WTC11 (cell line): ENCODE measurements around the gene PMAIP1.

Experiments
- ELF4 ChIP-seq: sonication (generic); formaldehyde crosslinking; IDR thresholded peaks from 2 replicates; pipeline ENCODE4 v1.8.1; 2022; ENCODE audit warnings: low read depth, mild to moderate bottlenecking, moderate library complexity, missing genetic modification reagents
- FOXJ3 ChIP-seq: sonication (generic); formaldehyde crosslinking; IDR thresholded peaks from 2 replicates; pipeline ENCODE4 v1.9.0; 2021; ENCODE audit warnings: missing genetic modification reagents, mild to moderate bottlenecking, borderline replicate concordance
- FOXK1 ChIP-seq: sonication (generic); formaldehyde crosslinking; IDR thresholded peaks from 2 replicates; pipeline ENCODE4 v1.8.0; 2022; ENCODE audit warnings: mild to moderate bottlenecking, moderate library complexity, missing genetic modification reagents
- HMGA2 ChIP-seq: fragments of 250-450 bp; sonication (Bioruptor Pico); IDR thresholded peaks from 2 replicates; pipeline ENCODE4 v1.4.0; 2021; ENCODE audit warnings: mild to moderate bottlenecking, moderate library complexity
- IRF1 ChIP-seq: sonication (generic); formaldehyde crosslinking; IDR thresholded peaks from 2 replicates; pipeline ENCODE4 v1.8.0; 2023; ENCODE audit warnings: missing genetic modification reagents
- IRF2 ChIP-seq: sonication (generic); formaldehyde crosslinking; IDR thresholded peaks from 2 replicates; pipeline ENCODE4 v1.8.0; 2022; ENCODE audit warnings: low read depth, missing genetic modification reagents, borderline replicate concordance
- JUN ChIP-seq: sonication (generic); formaldehyde crosslinking; IDR thresholded peaks from 2 replicates; pipeline ENCODE4 v1.8.0; 2023; ENCODE audit warnings: mild to moderate bottlenecking, missing genetic modification reagents
- USF2 ChIP-seq: sonication (generic); formaldehyde crosslinking; IDR thresholded peaks from 2 replicates; pipeline ENCODE4 v1.8.1; 2023; ENCODE audit warnings: mild to moderate bottlenecking, missing genetic modification reagents, moderate library complexity
- TF ChIP-seq, protein P1 (sequence below): fragments of 200-600 bp; IDR thresholded peaks from 2 replicates; pipeline ENCODE4 v1.8.0; 2022; ENCODE audit warnings: antibody characterized with exemption
- TF ChIP-seq, protein P2 (sequence below): sonication (generic); formaldehyde crosslinking; IDR thresholded peaks from 2 replicates; pipeline ENCODE4 v1.8.0; 2022; ENCODE audit warnings: mild to moderate bottlenecking, missing genetic modification reagents
- TF ChIP-seq, protein P3 (sequence below): sonication (generic); formaldehyde crosslinking; IDR thresholded peaks from 2 replicates; pipeline ENCODE4 v1.8.0; 2022; ENCODE audit warnings: missing genetic modification reagents

GRCh38 chr18:59908799-59909198 lies 9.0 kb downstream of the PMAIP1 start:
- TF ChIP-seq FOXJ3 (CRISPR knock-in tag), result no peak
- no peak for TF ChIP-seq IRF1 (CRISPR knock-in tag)
- TF ChIP-seq, protein P1, sequence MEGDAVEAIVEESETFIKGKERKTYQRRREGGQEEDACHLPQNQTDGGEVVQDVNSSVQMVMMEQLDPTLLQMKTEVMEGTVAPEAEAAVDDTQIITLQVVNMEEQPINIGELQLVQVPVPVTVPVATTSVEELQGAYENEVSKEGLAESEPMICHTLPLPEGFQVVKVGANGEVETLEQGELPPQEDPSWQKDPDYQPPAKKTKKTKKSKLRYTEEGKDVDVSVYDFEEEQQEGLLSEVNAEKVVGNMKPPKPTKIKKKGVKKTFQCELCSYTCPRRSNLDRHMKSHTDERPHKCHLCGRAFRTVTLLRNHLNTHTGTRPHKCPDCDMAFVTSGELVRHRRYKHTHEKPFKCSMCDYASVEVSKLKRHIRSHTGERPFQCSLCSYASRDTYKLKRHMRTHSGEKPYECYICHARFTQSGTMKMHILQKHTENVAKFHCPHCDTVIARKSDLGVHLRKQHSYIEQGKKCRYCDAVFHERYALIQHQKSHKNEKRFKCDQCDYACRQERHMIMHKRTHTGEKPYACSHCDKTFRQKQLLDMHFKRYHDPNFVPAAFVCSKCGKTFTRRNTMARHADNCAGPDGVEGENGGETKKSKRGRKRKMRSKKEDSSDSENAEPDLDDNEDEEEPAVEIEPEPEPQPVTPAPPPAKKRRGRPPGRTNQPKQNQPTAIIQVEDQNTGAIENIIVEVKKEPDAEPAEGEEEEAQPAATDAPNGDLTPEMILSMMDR, result no peak
- no peak for TF ChIP-seq HMGA2
- no peak for TF ChIP-seq IRF2 (CRISPR knock-in tag)
- TF ChIP-seq, protein P2, sequence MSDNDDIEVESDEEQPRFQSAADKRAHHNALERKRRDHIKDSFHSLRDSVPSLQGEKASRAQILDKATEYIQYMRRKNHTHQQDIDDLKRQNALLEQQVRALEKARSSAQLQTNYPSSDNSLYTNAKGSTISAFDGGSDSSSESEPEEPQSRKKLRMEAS (CRISPR knock-in tag), result no peak
- no peak for TF ChIP-seq FOXK1 (CRISPR knock-in tag)
- no peak for TF ChIP-seq ELF4 (CRISPR knock-in tag)
- TF ChIP-seq USF2 (CRISPR knock-in tag), result no peak
- no peak for TF ChIP-seq JUN (CRISPR knock-in tag)
- TF ChIP-seq, protein P3, sequence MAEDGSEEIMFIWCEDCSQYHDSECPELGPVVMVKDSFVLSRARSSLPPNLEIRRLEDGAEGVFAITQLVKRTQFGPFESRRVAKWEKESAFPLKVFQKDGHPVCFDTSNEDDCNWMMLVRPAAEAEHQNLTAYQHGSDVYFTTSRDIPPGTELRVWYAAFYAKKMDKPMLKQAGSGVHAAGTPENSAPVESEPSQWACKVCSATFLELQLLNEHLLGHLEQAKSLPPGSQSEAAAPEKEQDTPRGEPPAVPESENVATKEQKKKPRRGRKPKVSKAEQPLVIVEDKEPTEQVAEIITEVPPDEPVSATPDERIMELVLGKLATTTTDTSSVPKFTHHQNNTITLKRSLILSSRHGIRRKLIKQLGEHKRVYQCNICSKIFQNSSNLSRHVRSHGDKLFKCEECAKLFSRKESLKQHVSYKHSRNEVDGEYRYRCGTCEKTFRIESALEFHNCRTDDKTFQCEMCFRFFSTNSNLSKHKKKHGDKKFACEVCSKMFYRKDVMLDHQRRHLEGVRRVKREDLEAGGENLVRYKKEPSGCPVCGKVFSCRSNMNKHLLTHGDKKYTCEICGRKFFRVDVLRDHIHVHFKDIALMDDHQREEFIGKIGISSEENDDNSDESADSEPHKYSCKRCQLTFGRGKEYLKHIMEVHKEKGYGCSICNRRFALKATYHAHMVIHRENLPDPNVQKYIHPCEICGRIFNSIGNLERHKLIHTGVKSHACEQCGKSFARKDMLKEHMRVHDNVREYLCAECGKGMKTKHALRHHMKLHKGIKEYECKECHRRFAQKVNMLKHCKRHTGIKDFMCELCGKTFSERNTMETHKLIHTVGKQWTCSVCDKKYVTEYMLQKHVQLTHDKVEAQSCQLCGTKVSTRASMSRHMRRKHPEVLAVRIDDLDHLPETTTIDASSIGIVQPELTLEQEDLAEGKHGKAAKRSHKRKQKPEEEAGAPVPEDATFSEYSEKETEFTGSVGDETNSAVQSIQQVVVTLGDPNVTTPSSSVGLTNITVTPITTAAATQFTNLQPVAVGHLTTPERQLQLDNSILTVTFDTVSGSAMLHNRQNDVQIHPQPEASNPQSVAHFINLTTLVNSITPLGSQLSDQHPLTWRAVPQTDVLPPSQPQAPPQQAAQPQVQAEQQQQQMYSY (CRISPR knock-in tag), result no peak
